HG03354 (cell line): ENCODE data around the gene IFITM10.

ENCODE experiments used
- ATAC-seq: cut with Tn5 transposase; IDR thresholded peaks from one replicate; pipeline ENCODE4 v1.9.1; 2021; ENCODE audit warnings: mild to moderate bottlenecking; ENCODE audit not compliant: unreplicated experiment, poor library complexity, severe bottlenecking

Gene IFITM10

DNA sequence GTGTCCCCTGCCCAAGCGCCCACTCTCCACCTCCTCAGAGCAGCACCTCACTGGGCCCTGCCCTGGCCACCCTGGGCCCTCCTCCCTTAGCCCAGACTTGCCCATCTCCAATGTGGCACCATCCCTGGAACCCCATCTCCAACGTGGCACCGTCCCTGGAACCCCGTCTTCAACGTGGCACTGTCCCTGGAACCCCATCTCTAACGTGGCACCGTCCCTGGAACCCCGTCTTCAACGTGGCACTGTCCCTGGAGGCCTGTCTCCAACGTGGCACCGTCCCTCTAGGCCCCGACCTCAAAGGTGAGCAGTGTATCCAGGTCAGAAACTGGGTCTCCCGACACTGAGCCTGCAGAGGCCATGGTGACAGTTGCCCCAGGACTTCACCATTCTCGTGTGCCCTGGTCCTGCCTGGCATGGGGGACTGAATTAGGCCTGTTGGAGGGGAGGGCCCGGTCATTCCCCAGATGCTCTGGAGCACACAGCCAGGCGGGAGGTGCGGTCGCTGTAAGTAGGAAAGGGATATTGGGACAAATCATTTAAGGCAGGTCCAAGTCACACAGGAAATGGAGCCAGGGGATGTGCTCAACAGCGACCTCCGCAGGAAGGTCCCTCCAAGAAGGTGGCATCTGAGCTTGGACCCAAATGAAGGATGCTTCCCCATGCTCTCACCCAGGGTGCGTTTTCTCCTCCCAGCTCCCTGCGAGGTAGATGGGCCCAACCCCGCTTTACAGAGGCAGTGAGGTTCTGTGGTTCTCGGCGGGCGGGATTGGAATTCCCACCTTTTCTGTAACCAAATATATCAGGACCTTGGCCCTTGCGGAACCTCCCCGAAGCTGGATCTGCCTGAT, 15.7 kb upstream of the IFITM10 start:
- ATAC-seq = no peak

DNA sequence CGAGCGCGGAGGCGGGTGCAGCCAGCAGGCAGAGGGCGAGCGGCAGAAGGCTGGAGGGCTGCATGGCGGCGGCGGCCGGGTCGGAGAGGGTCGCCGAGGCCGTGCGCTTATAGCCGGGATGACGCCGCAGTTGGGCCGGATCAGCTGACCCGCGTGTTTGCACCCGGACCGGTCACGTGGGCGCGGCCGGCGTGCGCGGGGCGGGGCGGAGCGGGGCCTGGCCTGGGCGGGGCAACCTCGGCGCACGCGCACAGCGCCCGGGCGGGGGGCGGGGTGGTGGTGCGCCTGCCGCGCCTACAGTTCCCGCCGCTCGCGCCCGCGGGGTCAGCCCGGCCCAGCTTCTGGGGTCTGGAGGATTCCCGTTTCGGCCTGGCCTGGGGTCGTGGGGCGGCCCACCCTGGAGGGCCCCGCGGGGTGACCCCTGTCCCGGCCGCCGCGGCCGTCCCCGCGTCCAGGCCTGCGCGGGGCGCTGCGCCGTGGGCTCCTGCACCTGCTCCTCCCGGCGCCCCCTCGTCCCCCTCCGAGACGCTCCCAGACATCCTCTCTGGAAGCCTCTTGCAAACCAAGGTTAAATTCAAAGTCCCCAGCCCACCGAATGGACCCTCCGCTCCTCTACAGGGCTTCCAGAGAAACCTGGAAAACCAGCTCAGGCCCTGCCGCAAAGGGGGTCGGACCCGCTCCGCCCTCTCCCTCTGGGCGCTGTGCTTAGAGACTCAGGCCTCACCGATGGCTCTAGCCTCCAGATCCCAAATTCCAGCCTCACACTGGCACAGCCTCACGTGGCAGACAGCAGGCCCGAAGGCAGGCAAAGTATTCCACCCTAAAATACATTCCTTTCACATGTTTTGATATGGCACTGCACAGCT, 13.6 kb upstream of the IFITM10 start, which contains the start of gene CTSD:
TSS of gene CTSD (minus strand) at position 132 of the 866 bp plus-strand sequence. CDS start at position 64, 68 bp downstream.
- ATAC-seq = peak; percentile 73

DNA sequence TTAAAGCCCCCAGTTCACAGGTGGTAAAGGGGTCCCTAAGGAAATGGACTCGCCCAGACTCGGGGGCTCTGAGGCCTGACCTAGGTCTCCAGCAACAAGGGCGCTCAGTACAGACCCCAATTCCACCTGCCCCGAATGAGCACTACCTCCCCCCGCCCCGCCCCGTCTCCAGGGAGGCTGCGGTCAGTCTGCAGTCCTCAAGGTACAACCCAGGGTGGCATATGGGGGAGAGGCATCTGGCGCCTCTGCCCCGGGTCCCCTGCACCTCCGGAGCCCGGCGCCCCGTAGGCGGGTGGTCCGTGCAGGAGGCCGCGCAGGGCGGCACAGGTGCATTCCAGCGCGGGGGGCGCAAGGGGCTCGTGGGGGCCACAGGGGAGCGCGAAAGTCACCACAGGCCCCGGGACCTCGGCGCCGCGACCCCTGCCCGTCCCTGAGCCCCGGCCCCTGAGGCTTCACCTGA, 13.0 kb upstream of the IFITM10 start:
- ATAC-seq = peak; percentile 49

DNA sequence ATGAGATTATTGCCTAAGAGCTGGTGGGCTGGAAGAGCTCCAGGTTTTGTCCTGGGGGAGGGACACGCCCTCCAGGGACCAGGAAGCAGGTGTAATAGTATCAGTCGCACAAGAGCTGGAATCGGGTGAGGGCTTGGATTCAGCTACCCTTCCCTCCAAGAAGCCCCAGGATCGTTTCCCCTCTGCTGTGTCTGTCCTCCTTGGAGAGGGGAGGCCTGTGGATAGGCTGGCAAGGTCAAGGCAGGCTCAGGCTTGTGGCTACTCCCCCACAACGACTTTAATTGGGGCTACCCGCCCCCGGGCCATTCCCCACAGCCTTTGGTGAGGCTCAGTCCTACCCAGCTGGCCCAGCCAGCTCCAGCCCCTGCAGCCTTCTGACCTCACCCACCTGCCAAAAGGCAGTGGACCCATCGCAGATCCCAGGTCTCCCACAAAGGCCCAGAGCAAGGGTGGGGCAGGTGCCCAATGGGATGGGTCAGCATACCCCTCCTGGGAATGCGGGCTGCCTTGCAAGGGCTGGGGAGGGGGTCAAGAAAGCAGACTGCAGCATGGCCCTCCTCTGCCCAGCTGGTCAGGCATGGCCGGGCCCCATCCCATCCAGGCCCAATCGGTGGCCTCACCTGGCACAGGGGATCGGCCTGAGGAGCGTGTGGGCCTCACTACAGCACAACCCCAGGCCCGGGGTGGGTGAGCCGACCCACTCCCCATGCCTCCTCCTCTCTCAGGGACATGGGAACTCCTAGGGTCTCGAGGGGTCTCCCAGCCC, 12.3 kb upstream of the IFITM10 start:
- ATAC-seq = no peak

DNA sequence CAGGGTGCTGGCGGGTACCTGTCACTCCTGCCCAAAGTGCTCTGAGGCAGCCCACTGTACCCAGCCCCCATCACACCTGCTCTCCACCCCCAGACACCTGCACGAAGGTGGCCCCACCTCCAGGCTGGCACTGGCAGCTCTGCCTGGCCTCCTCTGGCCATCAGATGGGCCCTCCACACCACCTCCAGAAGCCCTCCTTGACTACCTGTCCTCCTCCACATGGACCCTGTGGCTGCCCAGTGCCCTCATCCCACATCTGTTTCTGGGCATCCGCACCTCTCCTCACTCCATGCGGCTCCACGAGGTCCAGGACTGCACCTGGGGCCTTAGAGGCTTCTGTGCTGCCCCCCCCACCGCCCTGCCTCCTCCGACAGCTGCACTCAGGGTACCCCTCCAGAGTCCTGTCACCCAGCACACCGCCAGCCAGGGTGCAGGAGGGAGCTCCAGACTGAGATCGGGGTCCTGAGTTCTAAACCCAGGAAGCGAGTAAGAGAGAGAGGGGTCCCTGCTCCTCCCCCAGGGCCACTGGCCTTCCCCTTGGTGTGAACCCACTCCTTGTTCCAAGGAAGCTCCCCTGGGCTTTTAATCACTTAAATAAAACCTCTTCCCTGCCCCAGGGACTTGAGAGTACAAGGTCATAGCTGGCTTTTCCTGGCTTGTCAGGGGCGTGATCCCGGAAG, 11.6 kb upstream of the IFITM10 start:
- no peak for ATAC-seq

- no peak for ATAC-seq
Measured at GRCh38 chr11:1761110-1761856, 10.9 kb upstream of the IFITM10 start.

DNA sequence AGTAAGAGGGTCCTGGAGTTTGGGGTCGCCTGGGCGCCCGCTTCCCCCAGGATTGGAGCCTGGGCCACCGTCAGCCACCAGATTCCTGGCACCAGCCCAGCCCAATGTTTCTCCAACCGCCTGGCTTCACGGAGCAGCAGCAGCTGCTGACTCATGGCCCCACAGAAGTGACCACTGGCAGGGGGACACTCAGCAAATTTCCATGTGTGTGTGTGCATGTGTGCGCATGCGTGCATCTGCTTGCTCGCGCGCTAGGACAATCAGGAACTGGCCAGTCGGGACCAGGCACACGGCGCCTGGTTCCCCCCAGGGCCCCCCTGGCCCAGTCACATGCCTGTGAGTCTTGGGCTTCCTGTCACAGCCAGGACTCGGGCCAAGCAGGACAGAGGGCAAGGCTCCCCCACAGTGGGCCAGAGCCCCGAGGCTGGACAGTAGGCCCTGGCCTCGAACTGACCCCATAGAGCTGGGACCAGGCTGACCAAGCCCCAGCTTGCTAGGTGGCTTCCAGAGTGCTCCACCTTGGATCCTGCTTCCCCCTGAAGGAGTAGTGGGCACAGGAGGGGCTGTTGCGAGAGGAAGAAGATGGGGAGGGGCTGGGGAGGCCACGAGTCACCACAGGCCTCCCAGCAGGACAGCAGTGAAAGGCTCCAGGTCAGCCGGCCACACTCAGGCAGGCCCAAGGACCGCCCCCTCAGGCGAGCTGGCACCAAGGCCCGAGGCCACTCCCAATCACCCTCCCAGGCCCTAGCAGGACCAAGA, 10.1 kb upstream of the IFITM10 start:
- no peak for ATAC-seq

- ATAC-seq = no peak
Measured at GRCh38 chr11:1759851-1760220, 9.4 kb upstream of the IFITM10 start.

DNA sequence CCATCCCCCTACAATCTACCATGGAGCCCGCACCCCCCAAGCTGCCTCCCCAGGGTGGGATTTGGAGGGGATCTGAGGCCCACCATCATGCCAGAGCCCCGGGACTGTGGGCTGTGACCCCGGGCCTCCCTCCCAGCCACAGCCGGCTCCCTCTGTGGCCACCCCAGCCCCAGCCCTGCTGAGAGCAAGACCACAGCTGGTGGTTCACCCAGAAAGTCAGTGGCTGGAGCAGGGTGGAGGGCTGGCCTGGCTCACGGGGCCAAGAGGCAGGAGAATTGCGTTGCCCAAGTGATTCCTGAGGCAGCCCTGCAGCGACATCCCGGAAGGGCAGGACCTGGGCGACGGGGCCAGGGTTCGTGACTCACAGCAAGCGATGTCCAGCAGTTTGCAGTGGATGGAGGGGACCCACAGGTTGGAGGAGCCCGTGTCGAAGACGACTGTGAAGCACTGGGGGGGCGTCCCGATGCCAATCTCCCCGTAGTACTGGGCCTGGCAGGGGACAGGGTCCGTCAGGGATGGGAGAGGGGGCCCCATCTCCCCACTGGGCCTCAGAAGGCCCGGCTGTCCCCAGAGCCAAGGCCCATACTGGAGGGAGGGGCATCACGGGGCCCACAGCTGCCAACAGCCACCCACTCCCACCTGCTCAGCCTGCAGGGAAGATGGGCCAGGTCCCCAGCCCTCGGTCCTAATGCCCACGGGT, 8.9 kb upstream of the IFITM10 start:
- no peak for ATAC-seq

DNA sequence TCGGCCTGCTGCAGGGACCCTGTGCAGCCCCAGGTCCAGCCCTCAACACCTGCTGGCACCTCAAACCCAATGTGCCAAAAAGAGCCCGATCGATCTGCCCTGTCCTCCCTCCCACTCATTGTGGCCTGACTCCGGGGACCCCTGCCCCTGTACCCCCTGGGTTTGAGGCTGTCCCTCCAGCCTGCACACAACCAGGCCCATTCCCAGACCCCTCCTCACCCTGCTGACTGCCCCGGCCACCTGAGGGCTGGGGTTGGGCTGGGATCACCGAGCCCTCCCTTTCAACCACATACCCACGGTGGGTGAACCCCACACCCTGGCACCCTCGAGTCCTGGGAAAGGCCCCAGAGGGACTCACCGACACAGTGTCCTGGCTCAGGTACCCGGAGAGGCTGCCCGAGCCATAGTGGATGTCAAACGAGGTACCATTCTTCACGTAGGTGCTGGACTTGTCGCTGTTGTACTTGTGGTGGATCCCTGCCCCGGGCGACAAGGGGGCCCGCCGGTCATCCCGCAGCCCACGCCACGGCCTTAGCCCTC, 8.3 kb upstream of the IFITM10 start:
- no peak for ATAC-seq

DNA sequence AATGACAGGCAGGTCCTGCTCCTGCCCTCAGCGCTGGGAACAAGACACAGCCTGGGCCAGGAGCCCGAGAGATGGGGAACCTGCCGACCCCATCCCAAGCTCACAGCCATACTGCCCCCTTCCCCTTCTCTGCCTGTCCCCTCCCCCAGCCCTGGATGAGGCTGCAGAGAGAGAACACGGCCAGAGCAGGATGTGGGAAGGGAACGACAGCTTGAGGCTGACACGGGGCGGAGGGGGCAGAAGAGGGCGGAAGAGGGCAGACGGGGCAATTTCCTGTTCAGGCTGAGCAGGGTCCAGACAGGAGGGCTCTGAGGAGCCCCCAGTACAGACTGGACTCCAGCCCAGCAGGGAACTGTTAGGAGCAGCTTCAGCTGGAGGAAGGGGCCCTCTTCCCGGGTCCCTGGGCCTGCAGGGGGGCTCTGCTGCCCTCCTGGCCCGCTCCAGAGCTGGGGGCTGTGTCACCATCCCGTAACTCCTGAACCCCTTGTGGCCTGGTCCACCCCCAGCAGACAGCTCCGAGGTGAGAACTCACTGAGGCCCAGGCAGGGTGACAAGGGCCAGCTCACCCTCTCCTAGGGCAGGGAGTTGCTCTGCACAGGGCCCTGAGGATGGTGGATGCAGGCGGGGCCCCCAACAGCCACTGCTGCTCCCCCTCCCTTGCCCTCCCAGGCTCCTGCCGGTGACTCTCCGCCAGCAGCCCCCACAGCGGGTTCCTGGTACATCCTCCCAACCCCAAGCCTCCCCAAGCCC, 7.6 kb upstream of the IFITM10 start:
- no peak for ATAC-seq

- no peak for ATAC-seq
Measured at GRCh38 chr11:1756791-1757771, 6.7 kb upstream of the IFITM10 start.

- ATAC-seq = no peak
Measured at GRCh38 chr11:1755692-1756561, 5.5 kb upstream of the IFITM10 start.

DNA sequence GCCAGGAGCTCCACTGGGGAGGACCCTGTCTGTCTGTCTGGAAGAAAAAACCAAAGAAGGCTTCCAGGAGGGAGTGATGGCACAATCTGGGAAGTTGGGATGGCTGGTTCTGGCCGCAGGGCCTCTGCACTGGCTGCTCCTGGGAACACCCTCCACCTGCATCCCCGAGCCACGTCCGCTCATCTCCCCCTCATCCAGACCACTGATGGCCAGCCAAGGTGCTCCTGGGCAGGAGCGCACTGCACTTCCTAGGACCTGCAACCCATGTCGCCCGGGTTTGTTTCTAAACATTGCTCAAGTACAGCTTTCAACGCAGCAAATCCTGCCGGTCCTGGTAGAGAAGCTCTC, 4.9 kb upstream of the IFITM10 start:
- no peak for ATAC-seq
